HL-60 (cell line): Measurements from ENCODE around the gene SRGAP3.
A peak's percentile ranks its signal among the peaks of the same experiment; 100 is the strongest.

Source experiments
- DNase-seq, 2 experiments: peaks; one replicate each; pipeline ENCODE4 v3.0.0-alpha.2; 2010 to 2020; ENCODE audit warnings: low read depth in 1 of 2, low spot score in 1 of 2
- H3K27ac ChIP-seq: fragments of 250-450 bp; sonication (Bioruptor Pico); replicated peaks from 2 replicates; pipeline ENCODE4 v1.5.1; 2020; ENCODE audit warnings: mild to moderate bottlenecking, moderate library complexity
- H3K27me3 ChIP-seq: fragments of 250-450 bp; sonication (Bioruptor Pico); 2 replicates; pipeline ENCODE4 v1.5.1; 2021; ENCODE audit warnings: mild to moderate bottlenecking, moderate library complexity; ENCODE audit not compliant: insufficient read depth, poor library complexity, severe bottlenecking
- H3K4me3 ChIP-seq: replicated peaks from 2 replicates; pipeline ENCODE4 v1.5.1; 2011; ENCODE audit warnings: mild to moderate bottlenecking, control low read depth, low read length; ENCODE audit not compliant: insufficient read depth
- CTCF ChIP-seq: IDR thresholded peaks from one replicate; pipeline ENCODE4 v1.5.1; 2011; ENCODE audit warnings: low read length, control low read depth, inconsistent platforms; ENCODE audit not compliant: insufficient read depth
- GABPA ChIP-seq: IDR thresholded peaks from 2 replicates; pipeline ENCODE4 v1.6.1; 2012; ENCODE audit warnings: low read depth
- POLR2AphosphoS5 ChIP-seq: IDR thresholded peaks from 2 replicates; pipeline ENCODE4 v1.6.1; 2012; ENCODE audit warnings: low read depth
- REST ChIP-seq: IDR thresholded peaks from 2 replicates; pipeline ENCODE4 v1.6.1; 2012; ENCODE audit warnings: low read depth; ENCODE audit not compliant: insufficient replicate concordance
- SPI1 ChIP-seq: IDR thresholded peaks from 2 replicates; pipeline ENCODE4 v1.6.1; 2012; ENCODE audit warnings: low read depth, mild to moderate bottlenecking, borderline replicate concordance

Gene SRGAP3

GRCh38 chr3:9074079-9074478 lies 175.4 kb downstream of the SRGAP3 start:
- no peak for TF ChIP-seq CTCF
- TF ChIP-seq GABPA: no peak
- TF ChIP-seq SPI1: no peak
- TF ChIP-seq REST: no peak
- no peak for TF ChIP-seq POLR2AphosphoS5
- DNase-seq: no peak
- no peak overlapping the region for H3K4me3 ChIP-seq
- H3K27me3 ChIP-seq: no peaks in the 10 kb centered on the region
- no peak overlapping the region for H3K27ac ChIP-seq

- H3K27me3 ChIP-seq: no peaks in the 10 kb centered on the region
- no peak for DNase-seq
- no peak overlapping the region for H3K4me3 ChIP-seq
- TF ChIP-seq GABPA: no peak
- TF ChIP-seq REST: no peak
- no peak for TF ChIP-seq SPI1
- no peak for TF ChIP-seq POLR2AphosphoS5
- no peak overlapping the region for H3K27ac ChIP-seq
Observed at GRCh38 chr3:9072667-9073009, 176.8 kb downstream of the SRGAP3 start.

- no peak overlapping the region for H3K27ac ChIP-seq
- H3K27me3 ChIP-seq: no peaks in the 10 kb centered on the region
- peak in 1 of 2 experiments; percentile 8 for DNase-seq
- TF ChIP-seq REST (no peak), GABPA (no peak)
- no peak overlapping the region for H3K4me3 ChIP-seq
Observed at GRCh38 chr3:9071936-9072666, 177.3 kb downstream of the SRGAP3 start.

GRCh38 chr3:9070961-9071360 lies 178.5 kb downstream of the SRGAP3 start:
- TF ChIP-seq POLR2AphosphoS5 (no peak), SPI1 (peak; percentile 11; the same call in 1 of the 2 replicates)
- DNase-seq: no peak
- Histone ChIP-seq H3K4me3 (no peak overlapping the region), H3K27me3 (no peaks in the 10 kb centered on the region), H3K27ac (no peak overlapping the region)
